GM18951 (cell line): Measurements from ENCODE around the gene GSTCD.

Experiments used
- POLR2A ChIP-seq: IDR thresholded peaks from 4 replicates; pipeline ENCODE4 v1.6.1; 2011; ENCODE audit warnings: mild to moderate bottlenecking; ENCODE audit not compliant: insufficient read length, insufficient read depth; ENCODE audit errors: extremely low read depth
- in situ Hi-C: fragments of 300-500 bp; cut with MboI; formaldehyde crosslinking; loops from one replicate; pipeline ENCODE4 v1.12.0; 2022; ENCODE audit warnings: low sequenced_read_pairs, mixed read lengths, inconsistent platforms; ENCODE audit not compliant: unreplicated experiment

Gene GSTCD

GRCh38 chr4:105805501-105806120, 97.0 kb downstream of the GSTCD start:
- in situ Hi-C loops = no loop called here

GRCh38 chr4:105807496-105807895, 98.9 kb downstream of the GSTCD start:
- TF ChIP-seq POLR2A = no peak
- in situ Hi-C loops = no loop called here

More at GRCh38 chr4:105805501-105806120, 97.0 kb downstream of the GSTCD start:
- TF ChIP-seq POLR2A = no peak

- TF ChIP-seq POLR2A = no peak
- in situ Hi-C loops = no loop called here
Observed at GRCh38 chr4:105808030-105808749, 99.6 kb downstream of the GSTCD start.

- in situ Hi-C loops = no loop called here
- TF ChIP-seq POLR2A = no peak
Observed at GRCh38 chr4:105808750-105809041, 100.1 kb downstream of the GSTCD start.

- in situ Hi-C loops = no loop called here
- TF ChIP-seq POLR2A = no peak
Observed at GRCh38 chr4:105815701-105816100, 107.1 kb downstream of the GSTCD start.

GRCh38 chr4:105822061-105822460, 113.5 kb downstream of the GSTCD start:
- TF ChIP-seq POLR2A = no peak

GRCh38 chr4:105828074-105828473, 119.5 kb downstream of the GSTCD start:
- TF ChIP-seq POLR2A = no peak
- in situ Hi-C loops = no loop called here

More at GRCh38 chr4:105822061-105822460, 113.5 kb downstream of the GSTCD start:
- in situ Hi-C loops = no loop called here

- in situ Hi-C loops = no loop called here
- TF ChIP-seq POLR2A = no peak
Observed at GRCh38 chr4:105831189-105831588, 122.6 kb downstream of the GSTCD start.

GRCh38 chr4:105835177-105835576, 126.6 kb downstream of the GSTCD start:
- in situ Hi-C loops = no loop called here
- no peak for TF ChIP-seq POLR2A

- no peak for TF ChIP-seq POLR2A
Observed at GRCh38 chr4:105836537-105836936, 128.0 kb downstream of the GSTCD start.

GRCh38 chr4:105837037-105837436, 128.5 kb downstream of the GSTCD start:
- in situ Hi-C loops = no loop called here
- no peak for TF ChIP-seq POLR2A

More at GRCh38 chr4:105836537-105836936, 128.0 kb downstream of the GSTCD start:
- in situ Hi-C loops = no loop called here

- TF ChIP-seq POLR2A = no peak
- in situ Hi-C loops = no loop called here
Observed at GRCh38 chr4:105838082-105838481, 129.5 kb downstream of the GSTCD start.

- no peak for TF ChIP-seq POLR2A
Observed at GRCh38 chr4:105840426-105841174, 132.0 kb downstream of the GSTCD start.

GRCh38 chr4:105843941-105844340, 135.4 kb downstream of the GSTCD start:
- in situ Hi-C loops = no loop called here
- TF ChIP-seq POLR2A = no peak

More at GRCh38 chr4:105840426-105841174, 132.0 kb downstream of the GSTCD start:
- in situ Hi-C loops = no loop called here
